ENCODE measurements around the gene SUPT3H.

DNA sequence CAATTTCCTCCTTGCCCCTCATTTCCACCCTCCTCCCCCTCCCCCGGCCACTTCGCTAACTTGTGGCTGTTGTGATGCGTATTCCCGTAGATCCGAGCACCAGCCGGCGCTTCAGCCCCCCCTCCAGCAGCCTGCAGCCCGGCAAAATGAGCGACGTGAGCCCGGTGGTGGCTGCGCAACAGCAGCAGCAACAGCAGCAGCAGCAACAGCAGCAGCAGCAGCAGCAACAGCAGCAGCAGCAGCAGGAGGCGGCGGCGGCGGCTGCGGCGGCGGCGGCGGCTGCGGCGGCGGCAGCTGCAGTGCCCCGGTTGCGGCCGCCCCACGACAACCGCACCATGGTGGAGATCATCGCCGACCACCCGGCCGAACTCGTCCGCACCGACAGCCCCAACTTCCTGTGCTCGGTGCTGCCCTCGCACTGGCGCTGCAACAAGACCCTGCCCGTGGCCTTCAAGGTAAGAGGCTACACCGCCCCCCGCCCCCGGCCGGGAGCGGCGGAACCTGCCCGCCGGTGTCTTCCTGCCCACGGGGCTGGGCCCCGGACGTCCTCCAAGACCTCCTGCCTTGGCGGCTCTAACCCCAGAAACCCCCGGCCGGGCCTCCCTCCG, 44.9 kb upstream of the SUPT3H start:
- TF ChIP-seq CTCF (conservative IDR thresholded peaks at IDR 0.05; ENCODE audit: low read depth, low read length) (no peak), EZH2 (IDR thresholded peaks at IDR 0.05; ENCODE audit: low read length, unreplicated experiment) (no peak)

Data from PC-3 (cell line).